ACHN (cell line): Measurements from ENCODE around the gene FBXO22.
A peak's percentile ranks its signal among the peaks of the same experiment; 100 is the strongest.
"Not testable (repeated sequence)": the region's sequence is repeated elsewhere in the genome, so short reads cannot be mapped to it uniquely, and the experiment has no call there.

Experiments
- DNase-seq: peaks from one replicate; pipeline ENCODE4 v3.0.0-alpha.2; 2015
- in situ Hi-C: cut with HindIII; loops from 2 replicates; pipeline ENCODE4 v1.10.0; 2017; ENCODE audit warnings: low sequenced_read_pairs, low pct_ligation_motif_present, low pct_unique_long_range_greater_than_20kb

FBXO22 gene

DNA sequence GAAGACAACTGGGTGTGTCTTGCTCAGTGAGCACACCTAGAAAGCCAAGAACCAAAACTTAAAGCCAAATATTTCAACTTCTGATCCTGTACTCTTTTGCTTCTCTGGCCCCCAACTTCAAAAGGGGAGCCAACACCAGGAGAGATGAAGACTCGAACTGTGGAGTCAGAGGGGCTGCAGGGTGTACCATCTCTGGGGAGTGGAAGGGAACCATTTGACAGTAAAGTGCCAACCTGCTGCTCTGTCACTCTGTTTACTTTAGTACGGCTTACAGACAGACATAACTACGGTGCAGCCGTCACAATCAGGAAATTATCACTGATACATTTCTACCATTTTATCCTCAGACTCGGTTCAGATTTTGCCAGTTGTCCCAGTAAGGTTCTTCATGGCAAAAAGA, 1.6 kb downstream of the FBXO22 start:
- in situ Hi-C loops, result no loop called here
- DNase-seq, result no peak

- in situ Hi-C loops, DNase-seq: not testable (repeated sequence)
Measured at GRCh38 chr15:75910355-75910754, 6.7 kb downstream of the FBXO22 start.

- in situ Hi-C loops, result no loop called here
- DNase-seq, result peak; percentile 6
Measured at GRCh38 chr15:75916978-75917377, 13.3 kb downstream of the FBXO22 start.

GRCh38 chr15:75918135-75918534, 14.5 kb downstream of the FBXO22 start:
- DNase-seq, result no peak
- in situ Hi-C loops, result no loop called here

- in situ Hi-C loops, result no loop called here
- DNase-seq, result no peak
Measured at GRCh38 chr15:75920079-75920478, 16.4 kb downstream of the FBXO22 start.

- DNase-seq, result peak; percentile 54
Measured at GRCh38 chr15:75921732-75922703, 18.3 kb downstream of the FBXO22 start.

DNA sequence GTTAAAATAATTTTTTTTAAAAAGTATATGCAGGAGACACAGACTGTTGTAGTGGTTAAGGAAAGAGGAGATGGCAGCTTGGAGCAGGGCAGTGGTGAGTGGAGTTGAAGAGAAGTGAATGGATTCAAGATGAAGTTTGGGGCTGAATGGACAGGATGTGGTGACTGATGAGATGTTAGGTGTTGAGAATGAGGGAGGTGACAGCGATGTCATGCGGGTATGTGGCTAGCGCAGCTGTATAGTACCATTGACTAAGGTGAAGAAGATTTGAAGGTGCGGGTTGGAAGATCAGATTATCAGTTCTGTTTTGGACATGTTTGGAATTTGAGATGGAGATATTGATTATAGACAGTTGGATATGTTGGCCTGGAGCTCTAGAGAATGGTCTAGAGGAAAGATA, 20.1 kb downstream of the FBXO22 start:
- DNase-seq, result no peak
- in situ Hi-C loops, result no loop called here

More at GRCh38 chr15:75921732-75922703, 18.3 kb downstream of the FBXO22 start:
- in situ Hi-C loops, result no loop called here

- no peak for DNase-seq
- in situ Hi-C loops, result no loop called here
Measured at GRCh38 chr15:75924576-75924975, 20.9 kb downstream of the FBXO22 start.

DNA sequence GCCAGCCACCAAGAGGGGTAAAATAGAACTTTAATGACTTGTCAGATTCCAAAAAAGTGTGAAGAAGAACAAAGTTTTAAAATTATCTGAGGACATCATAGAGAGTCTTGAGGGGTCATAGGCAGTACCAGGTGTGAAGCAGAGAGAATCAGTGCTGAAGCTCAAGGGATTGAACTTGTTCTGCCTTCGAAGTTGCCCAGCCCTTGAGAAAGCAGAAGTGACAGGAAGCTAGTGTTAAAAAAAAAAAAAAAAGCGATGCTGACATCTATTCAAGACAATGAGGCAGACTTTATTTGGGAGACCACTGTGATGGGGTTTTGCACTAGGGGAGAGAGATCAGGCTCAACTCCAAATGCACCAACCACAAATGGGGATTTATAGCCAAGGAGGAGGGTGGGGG, 21.8 kb downstream of the FBXO22 start:
- in situ Hi-C loops, result no loop called here
- no peak for DNase-seq

GRCh38 chr15:75926931-75927330, 23.3 kb downstream of the FBXO22 start:
- in situ Hi-C loops, result no loop called here
- DNase-seq, result no peak

DNA sequence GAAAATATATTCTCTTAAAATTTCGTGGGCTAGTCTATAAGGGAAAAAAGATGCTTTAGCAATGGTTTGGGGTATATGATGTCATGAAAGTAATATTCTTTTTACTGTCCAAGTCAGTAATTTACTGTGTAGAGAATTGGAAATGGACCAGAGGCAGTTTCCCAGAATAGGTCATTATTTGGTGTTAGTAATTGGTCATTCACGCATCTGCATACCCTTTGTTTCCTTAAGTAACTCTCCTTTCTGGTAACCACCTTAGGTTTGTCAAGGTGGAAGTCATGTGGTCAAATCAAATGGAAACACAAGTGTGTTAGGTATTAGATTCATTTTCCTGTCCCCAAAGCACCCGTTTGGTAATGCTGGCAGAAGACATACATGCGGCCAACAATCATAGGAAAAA, 23.9 kb downstream of the FBXO22 start:
- in situ Hi-C loops, result no loop called here
- no peak for DNase-seq

- in situ Hi-C loops, result no loop called here
- no peak for DNase-seq
Measured at GRCh38 chr15:75928680-75929608, 25.3 kb downstream of the FBXO22 start.

DNA sequence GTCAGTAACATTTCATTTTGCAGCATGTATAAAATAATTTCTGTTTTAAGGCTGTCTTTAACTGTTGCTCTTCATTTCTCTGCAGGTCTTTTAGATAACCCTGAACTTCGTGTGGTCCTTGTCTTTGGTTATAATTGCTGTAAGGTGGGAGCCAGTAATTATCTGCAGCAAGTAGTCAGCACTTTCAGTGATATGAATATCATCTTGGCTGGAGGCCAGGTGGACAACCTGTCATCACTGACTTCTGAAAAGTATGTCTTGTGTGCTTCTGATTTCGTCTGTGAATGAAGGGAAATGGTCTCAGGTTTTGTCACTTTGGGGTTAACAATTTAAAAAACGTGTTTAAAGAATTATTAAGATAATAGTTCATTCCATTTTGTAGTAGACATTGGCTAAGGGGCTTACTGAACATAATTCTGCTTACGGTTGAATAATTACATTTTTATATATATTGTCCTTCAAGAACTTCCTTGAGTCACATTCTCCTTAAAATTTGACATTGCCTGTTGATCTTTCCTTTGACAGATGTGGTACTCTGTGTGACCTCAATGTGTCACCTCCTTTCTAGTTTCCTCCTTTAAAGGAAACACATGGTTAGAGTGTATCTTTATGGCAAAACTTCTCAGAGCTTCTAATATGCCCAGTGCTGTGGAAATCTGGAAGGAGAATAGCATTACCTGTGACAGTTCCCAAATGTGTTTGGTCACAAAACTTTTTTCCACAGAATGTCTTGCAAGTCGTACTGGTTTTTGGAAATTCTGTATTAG, 26.3 kb downstream of the FBXO22 start:
- DNase-seq, result no peak
- in situ Hi-C loops, result no loop called here

- no peak for DNase-seq
- in situ Hi-C loops, result no loop called here
Measured at GRCh38 chr15:75930866-75931265, 27.2 kb downstream of the FBXO22 start.

GRCh38 chr15:75942464-75942863, 38.8 kb downstream of the FBXO22 start:
- no peak for DNase-seq
- in situ Hi-C loops, result no loop called here

- in situ Hi-C loops, result no loop called here
- DNase-seq, result no peak
Measured at GRCh38 chr15:75943246-75943645, 39.6 kb downstream of the FBXO22 start.

- no peak for DNase-seq
- in situ Hi-C loops, result no loop called here
Measured at GRCh38 chr15:75943713-75944215, 40.1 kb downstream of the FBXO22 start.

GRCh38 chr15:75945953-75946352, 42.3 kb downstream of the FBXO22 start:
- in situ Hi-C loops, result no loop called here
- no peak for DNase-seq
